Measurements from ENCODE around the gene PDE6A. TPM values are rescaled to one million over a fixed set of nuclear protein-coding genes. Genes with fewer than 3 reads are reported as not detected.

PDE6A gene
- total and polyA plus RNA-seq, 2 of the 13 experiments (the other 11 are each of a cell fraction or from before 2014, with no cell fraction given): 0.01 TPM; not detected in 1

- no peak for TF ChIP-seq IKZF4 (CRISPR knock-in tag; IDR thresholded peaks at IDR 0.05; ENCODE audit: borderline replicate concordance, low read depth, not compliant biosample characterization)
Observed at GRCh38 chr5:149834246-149834855, 110.2 kb downstream of the PDE6A start (continued).

GRCh38 chr5:149833116-149833827 lies 111.3 kb downstream of the PDE6A start:
- H3K79me2 ChIP-seq (ENCODE audit: insufficient read depth, low read length): no peaks in the 10 kb centered on the region
- ChIA-PET CTCF (ENCODE audit: low intra/inter-chr PET ratio, low total read pairs) (interaction anchor here (0.7 to 2.8 kb wide), 3 partner anchors 19 to 160 kb away, joined by 4 to 26 read pairs (median 7); no protein-coding TSS in a partner anchor), POLR2A (no interaction called here)
- H3K9me3 ChIP-seq (ENCODE audit: low read length): no peaks in the 10 kb centered on the region
- no TSS peak for BruUV-seq (replicated peaks)
- H3K9ac ChIP-seq (ENCODE audit: insufficient read depth, low read depth, low read length): no peak overlapping the region
- FAIRE-seq (no peak), ATAC-seq (no peak), DNase-seq (ENCODE audit: low spot score) (no peak)
- WGBS (ENCODE audit: low lambda C conversion rate): 81% methylated on average over 23 of the region's 30 CpGs
- in situ Hi-C loops (cut with HindIII; ENCODE audit: extremely low pct_ligation_motif_present, low pct_unique_long_range_greater_than_20kb) (no loop called here), intact Hi-C loops (cut with micrococcal nuclease; ENCODE audit: unreplicated experiment) (loop anchor here (10.0 kb wide), 1 partner anchor 292 kb away; no protein-coding TSS in a partner anchor)
- H4K20me1 ChIP-seq (ENCODE audit: insufficient read depth, low read length): no peaks in the 10 kb centered on the region
- no peak overlapping the region for H3K4me2 ChIP-seq (ENCODE audit: low read depth, low read length)
- no peak overlapping the region for H3K4me3 ChIP-seq (replicated peaks in 1 of 3; ENCODE audit: insufficient read depth in 1 of 3, low read depth in 2 of 3, low read length in 3 of 3)
- no peaks in the 10 kb centered on the region for H3K4me1 ChIP-seq (ENCODE audit: insufficient read depth, low read length)
- H2AFZ ChIP-seq (ENCODE audit: low read length): no peak overlapping the region
- no peak overlapping the region for H3K27ac ChIP-seq (ENCODE audit: extremely low read length, insufficient read depth, low read length)
- H3K36me3 ChIP-seq (replicated peaks in 1 of 2; ENCODE audit: control insufficient read depth in 1 of 2, insufficient read depth in 2 of 2, low read length in 2 of 2): no peaks in the 10 kb centered on the region
- no peaks in the 10 kb centered on the region for H3K27me3 ChIP-seq (ENCODE audit: control insufficient read depth in 1 of 2, insufficient read depth in 2 of 2, low read length in 2 of 2)
- TF ChIP-seq TFDP2 (CRISPR knock-in tag; IDR thresholded peaks at IDR 0.05) (no peak), ZSCAN31 (CRISPR knock-in tag; IDR thresholded peaks at IDR 0.05; ENCODE audit: low read depth) (no peak), ZNF512B (CRISPR knock-in tag; IDR thresholded peaks at IDR 0.05; ENCODE audit: borderline replicate concordance) (no peak), LCORL (IDR thresholded peaks at IDR 0.05) (no peak), LCORL (CRISPR knock-in tag; IDR thresholded peaks at IDR 0.05) (no peak), REST (IDR thresholded peaks at IDR 0.05; ENCODE audit: borderline replicate concordance in 1 of 2, low read depth in 1 of 2, low read length in 2 of 2) (no peak), MAX (IDR thresholded peaks at IDR 0.05) (no peak), ZNF777 (CRISPR knock-in tag; IDR thresholded peaks at IDR 0.05) (no peak), MTF2 (CRISPR knock-in tag; IDR thresholded peaks at IDR 0.05; ENCODE audit: borderline replicate concordance) (no peak), JARID2 (CRISPR knock-in tag; IDR thresholded peaks at IDR 0.05; ENCODE audit: insufficient replicate concordance) (no peak), NAIF1 (CRISPR knock-in tag; IDR thresholded peaks at IDR 0.05; ENCODE audit: borderline replicate concordance) (no peak), SCMH1 (CRISPR knock-in tag; IDR thresholded peaks at IDR 0.05; ENCODE audit: borderline replicate concordance) (no peak)
